Effector CD4-positive, alpha-beta T cell (primary cell): ENCODE data around the gene MYO18A.
"Not testable (repeated sequence)": the region's sequence is repeated elsewhere in the genome, so short reads cannot be mapped to it uniquely, and the experiment has no call there.

Experiments
- DNase-seq: peaks from one replicate; pipeline ENCODE4 v3.0.0-alpha.2; 2020
- total RNA-seq: gene quantifications from one replicate; lab custom pipeline; 2026; lab: John Stamatoyannopoulos, UW

MYO18A gene
- 402 reads per million, percentile 97 among the genes with 10 or more reads in this experiment for total RNA-seq

GRCh38 chr17:29180034-29180787 is at the start of gene MYO18A:
MYO18A (minus strand) TSS chr17:29180398; CDS start chr17:29166940, 13,458 bp downstream.
- DNase-seq = peak; percentile 70

GRCh38 chr17:29225396-29225795 is 45.2 kb upstream of the MYO18A start:
- DNase-seq = no peak

- DNase-seq = not testable (repeated sequence)
Observed at GRCh38 chr17:29221338-29221737, 41.1 kb upstream of the MYO18A start.

GRCh38 chr17:29219378-29220047 is 39.3 kb upstream of the MYO18A start:
- DNase-seq = peak; percentile 64

- no peak for DNase-seq
Observed at GRCh38 chr17:29216856-29217255, 36.7 kb upstream of the MYO18A start.

GRCh38 chr17:29216181-29216580 is 36.0 kb upstream of the MYO18A start:
- DNase-seq = no peak

GRCh38 chr17:29215717-29216116 is 35.5 kb upstream of the MYO18A start:
- no peak for DNase-seq

- DNase-seq = no peak
Observed at GRCh38 chr17:29215174-29215573, 35.0 kb upstream of the MYO18A start.

GRCh38 chr17:29214215-29215146 is 34.3 kb upstream of the MYO18A start:
- no peak for DNase-seq

- no peak for DNase-seq
Observed at GRCh38 chr17:29212681-29213121, 32.5 kb upstream of the MYO18A start.

GRCh38 chr17:29212094-29212631 is 32.0 kb upstream of the MYO18A start:
- no peak for DNase-seq

GRCh38 chr17:29210879-29211278 is 30.7 kb upstream of the MYO18A start:
- DNase-seq = no peak

GRCh38 chr17:29209073-29209472 is 28.9 kb upstream of the MYO18A start:
- DNase-seq = no peak

GRCh38 chr17:29207975-29208374 is 27.8 kb upstream of the MYO18A start:
- no peak for DNase-seq

GRCh38 chr17:29205047-29205446 is 24.8 kb upstream of the MYO18A start:
- no peak for DNase-seq

GRCh38 chr17:29204068-29204804 is 24.0 kb upstream of the MYO18A start:
- not testable (repeated sequence) for DNase-seq

GRCh38 chr17:29197516-29198272 is 17.5 kb upstream of the MYO18A start:
- DNase-seq = no peak

- DNase-seq = no peak
Observed at GRCh38 chr17:29196769-29197515, 16.7 kb upstream of the MYO18A start.

- DNase-seq = no peak
Observed at GRCh38 chr17:29195465-29196081, 15.4 kb upstream of the MYO18A start.

- DNase-seq = no peak
Observed at GRCh38 chr17:29194669-29195068, 14.5 kb upstream of the MYO18A start.
